Ishikawa (cell line): ENCODE data around the gene CD48.

ENCODE experiments used
- EP300 ChIP-seq: IDR thresholded peaks from 2 replicates; pipeline ENCODE4 v1.6.1; 2012; ENCODE audit warnings: borderline replicate concordance
- TAF1 ChIP-seq: IDR thresholded peaks from 2 replicates; pipeline ENCODE4 v1.6.1; 2012; ENCODE audit warnings: low read depth, mild to moderate bottlenecking

DNA sequence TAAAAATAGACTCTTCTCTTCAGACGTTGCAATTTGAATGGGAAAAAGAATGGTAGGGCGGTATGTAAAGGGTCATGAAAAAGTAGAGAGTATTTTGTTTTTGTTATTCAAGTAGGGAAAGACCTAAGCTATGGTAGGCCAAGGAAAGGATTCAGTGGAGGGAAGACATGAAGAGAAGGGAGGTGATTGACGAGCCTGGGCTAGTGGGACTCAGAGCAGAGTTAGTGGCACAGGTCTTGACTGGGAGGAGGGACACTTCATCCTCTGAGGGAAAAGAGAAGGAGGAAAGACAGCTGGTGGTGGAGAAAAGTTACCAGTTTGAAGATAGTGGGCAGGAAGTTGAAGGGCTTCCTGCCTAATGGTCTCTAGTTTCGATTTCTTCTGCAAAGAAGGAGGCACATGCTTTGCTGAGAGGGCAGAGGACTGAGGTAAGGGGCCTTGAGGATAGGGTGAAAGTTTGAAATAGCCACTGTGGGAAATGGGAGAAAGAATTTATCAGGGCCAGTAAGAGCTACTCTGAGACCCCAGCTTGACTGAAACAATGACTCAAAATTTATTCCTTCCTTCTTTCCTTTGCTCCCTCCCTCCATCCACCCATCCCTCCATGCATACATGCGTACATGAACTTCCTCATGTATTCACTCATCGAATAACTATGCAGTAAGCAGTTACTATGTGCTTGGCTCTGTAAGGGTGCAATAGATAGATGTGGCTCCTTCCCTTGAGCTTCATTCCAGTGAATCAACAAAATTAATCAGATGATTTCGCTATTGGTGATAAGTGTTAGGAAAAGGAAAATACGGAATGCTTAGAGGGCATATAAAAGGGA is 4.2 kb downstream of the CD48 start:
- TF ChIP-seq TAF1 (no peak), EP300 (no peak)
